Inflammatory macrophage treated with lipopolysaccharide for 4 hours (primary cell): Measurements from ENCODE around the gene ZNF487.
A peak's percentile ranks its signal among the peaks of the same experiment; 100 is the strongest.
"Not testable (repeated sequence)": the region's sequence is repeated elsewhere in the genome, so short reads cannot be mapped to it uniquely, and the experiment has no call there.

Source experiments
- DNase-seq: peaks from one replicate; pipeline ENCODE4 v3.0.0-alpha.2; 2020

ZNF487 gene

DNA sequence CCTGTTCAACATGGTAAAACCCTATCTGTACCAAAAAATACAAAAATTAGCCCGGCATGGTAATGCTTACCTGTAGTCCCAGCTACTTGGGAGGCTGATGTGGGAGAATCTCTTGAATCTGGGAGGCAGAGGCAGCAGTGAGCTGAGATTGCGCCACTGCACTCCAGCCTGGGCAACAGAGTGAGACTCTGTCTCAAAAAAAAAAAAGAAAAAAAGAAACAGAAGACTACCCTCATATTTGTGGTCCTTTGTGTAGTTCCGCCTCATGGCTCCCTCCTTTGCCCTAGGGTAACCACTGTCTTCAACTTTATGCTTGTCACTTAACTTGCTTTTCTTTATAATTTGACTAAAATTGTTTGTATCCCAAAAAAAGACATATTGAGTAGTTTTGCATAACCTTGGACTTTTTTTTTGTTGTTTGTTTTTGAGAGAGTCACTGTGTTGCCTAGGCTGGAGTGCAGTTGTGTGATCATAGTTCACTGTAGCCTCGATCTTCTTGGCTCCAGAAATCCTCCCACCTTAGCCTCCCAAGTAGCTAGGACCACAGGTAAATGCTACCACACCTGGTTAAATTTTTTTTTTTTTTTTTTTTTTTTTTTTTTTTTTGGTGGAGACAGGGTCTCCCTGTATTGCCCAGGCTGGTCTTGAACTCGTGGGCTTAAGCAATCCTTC is 3.7 kb downstream of the ZNF487 start:
- peak; percentile 62 for DNase-seq

DNA sequence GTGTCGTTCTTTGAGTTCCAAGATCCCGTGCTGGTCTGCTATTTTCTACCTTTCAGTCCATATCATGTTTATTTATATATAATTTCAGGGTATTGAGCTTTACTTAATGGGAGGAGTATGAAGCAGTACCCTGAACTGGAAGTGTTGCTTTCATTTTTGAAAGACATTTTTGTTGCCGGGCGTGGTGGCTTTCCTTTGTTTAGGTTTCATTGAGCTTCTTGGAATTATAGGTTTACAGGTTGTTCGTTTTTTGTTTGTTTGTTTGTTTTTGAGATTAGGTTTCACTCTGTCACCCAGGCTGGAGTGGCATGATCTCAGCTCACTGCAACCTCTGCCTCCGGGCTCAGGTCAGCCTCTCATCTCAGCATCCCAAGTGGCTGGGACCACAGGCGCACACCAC is 7.4 kb downstream of the ZNF487 start:
- no peak for DNase-seq

DNA sequence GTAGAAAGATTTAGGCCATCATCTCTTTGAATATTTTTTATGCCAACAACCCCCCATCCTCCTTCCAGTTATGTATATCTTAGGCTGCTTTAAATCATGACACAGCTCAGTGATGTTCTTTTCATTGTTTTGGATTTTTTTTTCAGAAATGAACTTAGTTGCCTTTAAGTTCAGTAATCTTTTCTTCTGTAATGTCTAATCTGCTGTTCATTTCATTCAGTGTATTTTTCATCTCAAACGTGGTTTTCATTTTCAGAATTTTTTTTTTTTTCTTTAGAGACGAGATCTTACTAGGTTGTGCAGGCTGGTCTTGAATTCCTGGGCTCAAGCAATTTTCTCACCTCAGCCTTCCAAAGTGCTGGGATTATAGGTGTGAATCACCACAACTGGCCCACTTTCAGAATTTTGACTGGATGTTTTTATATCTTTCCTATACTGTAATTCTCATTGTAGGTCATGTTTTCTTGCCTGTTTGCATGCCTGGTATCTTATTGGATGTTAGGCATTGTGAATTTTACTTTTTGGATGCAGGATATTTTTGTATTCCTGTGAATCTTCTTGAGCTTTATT is 8.1 kb downstream of the ZNF487 start:
- DNase-seq, result no peak

DNA sequence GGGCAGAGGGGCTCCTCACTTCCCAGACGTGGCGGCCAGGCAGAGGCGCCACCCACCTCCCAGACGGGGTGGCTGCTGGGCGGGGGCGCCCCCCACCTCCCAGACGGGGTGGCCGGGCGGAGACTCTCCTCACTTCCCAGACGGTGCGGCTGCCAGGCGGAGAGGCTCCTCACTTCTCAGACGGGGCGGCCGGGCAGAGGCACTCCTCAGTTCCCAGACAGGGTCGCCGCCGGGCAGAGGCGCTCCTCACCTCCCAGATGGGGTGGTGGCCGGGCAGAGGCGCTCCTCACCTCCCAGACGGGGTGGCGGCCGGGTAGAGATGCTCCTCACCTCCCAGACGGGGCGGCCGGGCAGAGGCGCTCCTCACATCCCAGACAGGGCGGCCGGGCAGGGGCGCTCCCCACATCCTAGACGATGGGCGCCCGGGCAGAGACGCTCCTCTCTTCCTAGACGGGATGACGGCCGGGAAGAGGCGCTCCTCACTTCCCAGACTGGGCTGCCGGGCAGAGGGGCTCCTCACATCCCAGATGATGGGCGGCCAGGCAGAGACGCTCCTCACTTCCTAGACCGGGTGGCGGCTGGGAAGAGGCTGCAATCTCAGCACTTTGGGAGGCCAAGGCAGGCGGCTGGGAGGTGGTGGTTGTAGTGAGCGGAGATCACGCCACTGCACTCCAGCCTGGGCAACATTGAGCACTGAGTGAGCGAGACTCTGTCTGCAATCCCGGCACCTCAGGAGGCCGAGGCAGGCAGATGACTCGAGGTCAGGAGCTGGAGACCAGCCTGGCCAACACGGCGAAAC is 9.5 kb downstream of the ZNF487 start:
- DNase-seq, result not testable (repeated sequence)

DNA sequence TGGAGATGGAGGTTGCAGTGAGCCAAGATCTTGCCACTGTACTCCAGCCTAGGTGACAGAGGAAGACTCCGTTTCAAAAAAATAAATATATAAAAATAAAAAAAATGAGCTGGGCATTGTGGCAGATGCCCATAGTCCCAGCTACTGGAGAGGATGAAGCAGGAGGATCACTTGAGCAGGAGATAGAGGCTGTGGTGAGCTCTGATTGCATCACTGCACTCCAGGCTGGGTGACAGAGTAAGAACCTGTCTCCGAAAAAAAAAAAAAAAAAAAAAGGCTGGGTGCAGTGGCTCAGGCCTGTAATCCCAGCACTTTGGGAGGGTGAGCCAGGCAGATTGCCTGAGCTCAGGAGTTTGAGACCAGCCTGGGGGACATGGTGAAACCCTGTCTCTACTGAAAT is 11.8 kb downstream of the ZNF487 start:
- DNase-seq, result no peak

DNA sequence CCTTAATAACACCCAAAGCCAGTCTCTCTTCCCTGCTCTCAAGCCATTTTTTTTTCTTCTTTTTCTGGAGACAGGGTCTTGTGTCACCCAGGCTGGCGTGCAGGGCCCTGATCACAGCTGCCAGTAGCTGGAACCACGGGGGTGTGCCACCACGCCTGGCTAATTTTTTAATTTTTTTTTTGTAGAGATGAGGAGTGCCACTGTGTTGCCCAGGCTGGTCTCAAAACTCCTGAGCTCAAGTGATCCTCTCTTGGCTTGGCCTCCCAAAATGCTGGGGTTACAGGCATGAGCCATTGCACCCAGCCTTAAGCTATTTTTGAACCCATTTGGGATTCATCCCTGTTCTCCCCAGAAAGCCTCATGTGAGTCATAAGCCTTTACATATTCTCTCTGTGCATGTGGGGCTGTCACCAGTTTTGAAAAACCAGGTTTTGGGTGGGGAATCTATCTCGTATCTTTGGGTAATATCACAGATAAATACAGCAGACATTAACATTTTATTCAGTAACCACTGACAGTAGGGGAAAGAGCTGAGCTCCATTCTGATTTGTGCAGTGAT is 15.5 kb downstream of the ZNF487 start:
- DNase-seq, result no peak

DNA sequence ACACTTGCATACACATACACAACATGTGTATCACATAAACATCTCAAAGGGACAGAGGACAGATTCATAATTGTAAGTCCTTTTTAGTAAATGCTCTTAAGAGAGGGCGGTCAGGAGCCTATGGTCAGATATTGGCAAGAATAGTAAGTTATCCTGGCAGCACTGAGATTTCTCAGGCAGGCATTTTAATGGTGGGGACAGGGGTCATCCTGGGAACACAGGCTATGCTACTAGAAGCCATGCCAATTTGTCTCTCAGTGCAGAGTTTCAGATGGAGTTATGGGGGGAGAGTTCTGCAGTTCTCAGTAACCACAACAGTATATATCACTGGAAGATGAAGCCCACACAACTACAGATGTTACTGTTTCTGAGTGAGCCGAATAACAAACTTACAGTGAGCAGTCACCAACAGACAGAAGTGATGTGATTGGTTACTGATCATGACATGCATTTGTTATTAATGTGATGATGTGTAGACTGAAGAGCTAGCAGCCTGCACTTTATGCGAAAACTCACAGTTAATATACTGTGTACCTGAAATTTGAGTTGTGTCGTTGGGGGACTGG is 16.4 kb downstream of the ZNF487 start:
- DNase-seq, result no peak

DNA sequence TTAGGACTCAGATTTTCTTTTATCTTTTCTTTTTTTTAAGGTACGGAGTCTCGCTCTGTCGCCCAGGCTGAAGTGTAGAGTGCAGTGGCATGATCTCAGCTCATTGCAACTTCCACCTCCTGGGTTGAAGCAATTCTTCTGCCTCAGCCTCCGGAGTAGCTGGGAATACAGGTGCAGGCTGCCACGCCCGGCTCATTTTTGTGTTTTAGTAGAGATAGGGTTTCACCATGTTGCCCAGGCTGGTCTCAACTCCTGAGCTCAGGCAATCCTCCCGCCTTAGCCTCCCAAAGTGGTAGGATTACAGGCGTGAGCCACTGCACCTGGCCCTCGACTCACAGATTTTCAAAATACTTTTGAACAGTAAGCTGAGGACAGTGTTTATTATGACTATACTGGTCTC is 17.1 kb downstream of the ZNF487 start:
- not testable (repeated sequence) for DNase-seq

DNA sequence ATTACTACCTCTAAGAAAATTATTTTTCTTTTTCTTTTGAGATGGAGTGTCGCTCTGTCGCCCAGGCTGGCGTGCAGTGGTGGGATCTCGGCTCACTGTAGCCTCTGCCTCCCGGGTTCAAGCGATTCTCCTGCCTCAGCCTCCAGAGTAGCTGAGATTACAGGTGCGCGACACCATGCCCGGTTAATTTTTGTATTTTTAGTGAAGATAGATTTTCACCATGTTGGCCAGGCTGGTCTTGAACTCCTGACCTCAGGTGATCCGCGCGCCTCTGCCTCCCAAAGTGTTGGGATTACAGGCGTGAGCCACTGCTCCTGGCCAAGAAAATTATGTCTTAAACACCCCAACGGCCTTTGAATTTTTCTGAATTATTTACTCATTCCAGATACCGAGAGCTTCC is 19.6 kb downstream of the ZNF487 start:
- DNase-seq, result not testable (repeated sequence)

DNA sequence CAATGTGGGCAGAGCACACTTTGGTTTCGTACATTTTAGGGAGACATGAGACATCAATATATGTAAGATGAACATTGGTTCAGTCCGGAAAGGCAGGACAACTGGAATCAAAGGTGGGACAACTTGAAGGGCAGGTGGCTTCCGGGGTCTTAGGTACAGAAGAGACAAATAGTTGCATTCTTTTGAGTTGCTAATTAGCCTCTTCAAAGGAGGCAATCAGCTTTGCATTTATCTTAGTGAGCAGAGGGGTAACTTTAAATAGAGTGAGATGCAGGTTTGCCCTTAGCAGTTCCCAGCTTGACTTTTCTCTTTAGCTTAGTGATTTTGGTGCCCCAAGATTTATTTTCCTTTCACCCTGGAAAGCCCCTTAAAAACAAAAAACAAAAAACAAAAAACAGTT is 21.3 kb downstream of the ZNF487 start:
- no peak for DNase-seq

DNA sequence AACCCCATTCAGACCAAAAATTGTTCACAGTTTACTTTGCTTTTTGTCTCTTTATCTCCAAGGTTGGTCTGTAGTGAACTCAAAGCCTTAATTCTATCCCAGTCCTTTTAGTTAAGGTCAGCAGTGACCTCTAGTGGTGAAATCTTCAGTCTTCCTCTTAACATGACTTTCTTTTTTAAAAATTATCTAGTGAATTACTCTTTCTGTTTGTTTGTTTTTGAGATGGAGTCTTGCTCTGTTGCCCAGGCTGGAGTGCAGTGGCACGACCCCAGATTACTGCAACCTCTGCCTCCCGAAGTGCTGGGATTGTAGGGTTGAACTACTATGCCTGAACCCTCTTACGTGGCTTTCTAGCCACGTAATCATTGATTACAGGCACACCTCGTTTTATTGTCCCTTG is 25.0 kb downstream of the ZNF487 start:
- peak; percentile 79 for DNase-seq

DNA sequence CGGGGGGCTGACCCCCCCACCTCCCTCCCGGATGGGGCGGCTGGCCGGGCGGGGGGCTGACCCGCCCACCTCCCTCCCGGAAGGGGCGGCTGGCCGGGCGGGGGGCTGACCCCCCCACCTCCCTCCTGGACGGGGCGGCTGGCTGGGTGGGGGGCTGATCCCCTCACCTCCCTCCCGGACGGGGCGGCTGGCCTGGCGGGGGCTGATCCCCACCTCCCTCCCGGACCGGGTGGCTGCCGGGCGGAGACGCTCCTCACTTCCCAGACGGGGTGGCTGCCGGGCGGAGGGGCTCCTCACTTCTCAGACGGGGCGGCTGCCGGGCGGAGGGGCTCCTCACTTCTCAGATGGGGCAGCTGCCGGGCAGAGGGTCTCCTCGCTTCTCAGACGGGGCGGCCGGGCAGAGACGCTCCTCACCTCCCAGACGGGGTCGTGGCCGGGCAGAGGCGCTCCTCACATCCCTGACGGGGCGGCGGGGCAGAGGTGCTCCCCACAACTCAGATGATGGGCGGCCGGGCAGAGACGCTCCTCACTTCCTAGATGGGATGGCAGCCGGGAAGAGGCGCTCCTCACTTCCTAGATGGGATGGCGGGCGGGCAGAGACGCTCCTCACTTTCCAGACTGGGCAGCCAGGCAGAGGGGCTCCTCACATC is 28.3 kb downstream of the ZNF487 start:
- not testable (repeated sequence) for DNase-seq

DNA sequence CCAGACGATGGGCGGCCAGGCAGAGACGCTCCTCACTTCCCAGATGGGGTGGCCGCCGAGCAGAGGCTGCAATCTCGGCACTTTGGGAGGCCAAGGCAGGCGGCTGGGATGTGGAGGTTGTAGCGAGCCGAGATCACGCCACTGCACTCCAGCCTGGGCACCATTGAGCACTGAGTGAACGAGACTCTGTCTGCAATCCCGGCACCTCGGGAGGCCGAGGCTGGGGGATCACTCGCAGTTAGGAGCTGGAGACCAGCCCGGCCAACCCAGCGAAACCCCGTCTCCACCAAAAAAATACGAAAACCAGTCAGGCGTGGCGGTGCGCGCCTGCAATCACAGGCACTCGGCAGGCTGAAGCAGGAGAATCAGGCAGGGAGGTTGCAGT is 28.8 kb downstream of the ZNF487 start:
- DNase-seq, result not testable (repeated sequence)

DNA sequence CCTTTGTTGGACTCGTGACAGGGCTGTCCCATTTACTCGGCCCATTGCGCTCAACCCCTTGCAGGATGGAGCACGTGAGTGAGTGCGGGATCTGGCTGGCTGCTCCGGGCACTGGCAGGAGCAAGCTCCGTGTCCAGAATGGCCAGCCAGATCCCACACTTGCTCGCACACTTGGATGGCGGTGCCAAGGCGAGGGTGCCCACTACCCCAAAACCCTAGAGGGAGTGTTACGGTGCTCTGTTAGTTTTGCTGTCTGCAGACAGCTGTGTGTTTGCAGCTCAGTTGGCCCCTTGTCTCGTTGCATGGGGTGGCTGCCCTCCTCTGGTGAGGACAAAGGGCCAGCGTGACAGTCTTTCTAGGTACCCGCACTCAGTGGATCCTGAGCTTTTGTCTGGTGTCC is 34.2 kb downstream of the ZNF487 start:
- DNase-seq, result no peak

DNA sequence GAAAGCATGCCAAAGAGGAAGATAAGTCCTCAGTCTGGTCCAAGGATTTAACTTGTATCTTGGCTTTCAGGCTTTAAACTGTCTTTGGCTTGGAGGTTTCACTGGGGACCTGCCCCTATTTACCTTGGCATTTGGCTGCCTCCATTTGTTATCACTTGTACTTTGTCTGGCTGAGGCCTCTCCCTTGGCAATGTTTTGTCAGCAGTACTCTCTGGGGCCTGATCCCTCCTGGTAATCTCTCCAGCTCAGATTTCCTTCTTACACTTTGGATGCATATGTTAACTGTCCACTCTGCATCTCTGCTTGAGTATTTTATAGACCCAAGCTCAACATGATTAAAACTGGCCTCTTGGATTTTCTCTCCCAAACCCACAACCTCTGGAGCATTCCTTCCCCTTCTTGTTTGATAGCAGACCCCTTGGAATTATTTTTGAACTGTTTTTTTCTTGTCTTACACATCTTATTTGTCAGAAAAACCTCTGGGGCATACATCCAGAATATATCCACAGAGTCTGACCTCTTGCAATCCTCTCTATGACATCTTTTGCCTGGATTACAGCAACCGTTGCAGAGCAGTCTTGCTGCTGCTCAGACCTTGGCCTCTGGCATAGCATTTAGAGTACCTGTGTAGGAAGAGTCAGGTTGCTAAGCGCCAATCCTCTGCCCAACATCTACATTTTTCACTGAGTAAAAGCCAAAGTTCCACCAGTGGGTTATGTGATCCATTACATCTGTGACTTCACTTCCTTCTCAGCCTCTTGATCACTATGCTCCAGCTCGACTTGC is 35.2 kb downstream of the ZNF487 start:
- DNase-seq, result no peak

DNA sequence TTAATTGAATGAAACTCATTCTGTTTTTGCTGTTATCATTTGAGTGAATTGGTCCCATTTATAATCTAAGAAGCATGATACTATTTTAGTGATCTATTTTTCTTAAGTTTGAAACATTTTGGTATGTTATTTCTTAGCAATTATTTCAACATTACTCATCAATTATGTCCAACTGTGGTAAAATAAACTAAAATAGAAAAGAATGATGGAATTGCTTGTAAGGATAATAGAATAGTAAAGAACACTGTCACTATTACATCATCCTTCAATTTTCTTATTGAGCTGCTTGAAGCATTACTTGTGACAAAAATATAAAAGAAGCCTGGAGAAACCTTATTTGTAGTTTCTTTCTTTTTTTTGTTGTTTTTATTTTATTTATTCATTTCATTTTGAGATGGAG is 42.4 kb downstream of the ZNF487 start:
- no peak for DNase-seq

DNA sequence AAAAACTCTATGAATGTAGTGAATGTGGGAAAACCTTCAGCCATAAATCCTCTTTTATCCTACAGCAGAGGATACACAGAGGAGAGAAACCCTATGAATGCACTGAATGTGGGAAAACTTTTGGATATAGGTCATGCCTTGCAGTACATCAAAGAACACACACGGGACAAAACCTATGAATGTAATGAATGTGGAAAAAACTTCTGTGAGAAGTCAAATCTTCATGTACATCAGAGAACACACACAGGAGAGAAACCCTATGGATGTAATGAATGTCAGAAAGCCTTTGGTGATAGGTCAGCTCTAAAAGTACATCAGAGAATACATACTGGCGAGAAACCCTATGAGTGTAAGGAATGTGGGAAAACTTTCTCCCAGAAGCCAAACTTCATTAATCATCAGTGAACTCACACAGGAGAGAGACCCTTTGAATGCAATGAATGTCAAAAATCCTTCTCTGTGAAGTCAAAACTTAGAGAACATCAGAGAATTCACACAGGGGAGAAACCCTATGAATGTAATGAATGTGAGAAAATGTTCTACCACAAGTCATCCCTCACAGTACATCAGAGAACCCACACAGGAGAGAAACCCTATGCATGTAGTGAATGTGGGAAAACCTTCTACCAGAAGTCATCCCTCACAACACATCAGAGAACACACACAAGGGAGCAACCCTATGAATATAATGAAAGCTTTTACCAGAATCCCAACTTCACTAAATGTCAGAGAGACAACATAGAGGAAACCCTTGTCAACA is 45.6 kb downstream of the ZNF487 start:
- DNase-seq, result no peak

DNA sequence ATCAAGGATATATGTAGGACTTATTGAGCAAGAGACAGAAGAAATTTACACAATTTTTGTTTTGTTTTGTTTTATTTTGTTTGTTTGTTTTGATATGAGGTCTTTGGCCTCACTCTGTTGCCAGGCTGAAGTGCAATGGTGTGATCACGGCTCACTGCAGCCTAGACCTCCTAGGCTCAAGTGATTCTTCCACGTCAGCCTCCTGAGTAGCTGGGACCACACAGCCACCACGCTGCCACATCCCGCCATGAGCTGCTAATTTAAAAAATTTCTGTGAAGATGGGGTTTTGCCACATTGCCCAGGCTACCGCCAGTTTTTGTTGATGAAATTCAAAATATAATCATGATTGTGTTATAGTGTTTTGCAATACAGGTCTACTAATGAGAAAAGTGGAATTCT is 54.9 kb downstream of the ZNF487 start:
- no peak for DNase-seq

DNA sequence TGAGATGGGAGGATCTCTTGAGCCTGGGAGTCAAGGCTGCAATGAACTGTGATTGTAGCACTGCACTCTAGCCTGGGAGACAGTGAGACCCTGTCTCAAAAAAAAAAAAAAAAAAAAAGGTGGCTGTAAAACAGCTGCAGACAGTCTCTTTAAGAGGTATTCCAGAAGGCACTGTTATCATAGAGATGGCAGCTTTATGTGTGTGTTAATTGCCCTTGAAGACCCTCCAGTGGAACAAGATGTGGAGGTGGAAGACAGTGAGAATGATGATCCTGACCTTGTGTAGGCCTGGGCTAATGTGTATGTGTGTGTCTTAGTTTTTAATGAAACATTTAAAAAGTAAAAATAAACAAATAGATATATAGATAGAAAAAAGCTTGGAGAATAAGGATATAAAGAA is 66.0 kb downstream of the ZNF487 start:
- no peak for DNase-seq

DNA sequence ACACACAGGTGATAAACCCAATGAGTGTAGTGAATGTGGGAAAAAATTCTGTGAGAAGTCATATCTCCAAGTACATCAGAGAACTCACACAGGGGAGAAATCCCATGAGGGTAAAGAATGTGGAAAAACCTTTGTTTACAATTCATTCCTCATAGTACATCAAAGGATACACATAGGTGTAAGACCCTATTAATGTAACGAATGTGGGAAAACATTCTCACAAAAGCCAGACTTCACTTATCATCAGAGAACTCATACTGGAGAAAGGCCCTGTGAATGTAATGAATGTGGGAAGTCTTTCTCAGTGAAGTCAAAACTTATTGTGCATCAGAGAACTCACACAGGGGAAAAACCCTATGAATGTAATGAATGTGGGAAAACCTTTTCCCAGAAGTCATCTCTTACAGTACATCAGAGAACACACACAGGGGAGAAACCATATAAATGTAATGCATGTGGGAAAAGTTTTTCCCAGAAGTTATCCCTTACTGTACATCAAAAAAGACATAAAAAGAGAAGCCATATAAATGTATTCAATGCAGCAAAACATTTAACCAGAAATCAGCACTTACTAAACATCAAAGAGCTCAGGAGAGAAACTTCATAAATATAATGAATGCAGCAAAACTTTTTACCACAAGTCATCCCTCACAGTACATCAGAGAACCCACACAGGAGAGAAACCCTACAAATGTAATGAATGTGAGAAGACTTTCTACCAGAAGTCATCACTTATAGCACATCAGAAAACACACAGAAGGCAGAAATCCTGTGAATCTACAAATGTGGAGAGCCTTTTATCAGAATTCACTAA is 87.7 kb downstream of the ZNF487 start:
- no peak for DNase-seq
